Parathyroid adenoma (tissue), 2 donors: Measurements from ENCODE around the gene CHST11.

Experiments used
- H2AFZ ChIP-seq: fragments of 300-600 bp; sonication (generic); one replicate; pipeline ENCODE4 v1.7.0; 2017; ENCODE audit warnings: antibody characterized with exemption, mild to moderate bottlenecking
- H3K27ac ChIP-seq: fragments of 300-600 bp; sonication (generic); one replicate; pipeline ENCODE4 v1.7.0; 2017
- H3K27me3 ChIP-seq: fragments of 300-600 bp; sonication (generic); one replicate; pipeline ENCODE4 v1.7.0; 2017; ENCODE audit warnings: low read length; ENCODE audit not compliant: control insufficient read depth, insufficient read depth
- H3K36me3 ChIP-seq: fragments of 300-600 bp; sonication (generic); one replicate; pipeline ENCODE4 v1.7.0; 2017; ENCODE audit warnings: low read length; ENCODE audit not compliant: control insufficient read depth, insufficient read depth
- H3K4me1 ChIP-seq: fragments of 300-600 bp; sonication (generic); one replicate; pipeline ENCODE4 v1.7.0; 2017; ENCODE audit warnings: control low read depth
- H3K4me2 ChIP-seq: fragments of 300-600 bp; sonication (generic); one replicate; pipeline ENCODE4 v1.7.0; 2017; ENCODE audit warnings: low read length
- H3K4me3 ChIP-seq: fragments of 300-600 bp; sonication (generic); one replicate; pipeline ENCODE4 v1.7.0; 2017; ENCODE audit warnings: low read depth, low read length
- H3K79me2 ChIP-seq: fragments of 300-600 bp; sonication (generic); one replicate; pipeline ENCODE4 v1.7.0; 2017; ENCODE audit warnings: control low read depth
- H3K9ac ChIP-seq: fragments of 300-600 bp; sonication (generic); one replicate; pipeline ENCODE4 v1.7.0; 2017; ENCODE audit warnings: mild to moderate bottlenecking
- H3K9me3 ChIP-seq: fragments of 300-600 bp; sonication (generic); one replicate; pipeline ENCODE4 v1.7.0; 2017; ENCODE audit warnings: low read length; ENCODE audit not compliant: control insufficient read depth
- CTCF ChIP-seq: fragments of 300-600 bp; sonication (generic); IDR thresholded peaks from one replicate; pipeline ENCODE4 v1.7.0; 2017; ENCODE audit warnings: antibody characterized with exemption, mild to moderate bottlenecking
- donor health status: primary hyperparathyroidism.

Gene CHST11

GRCh38 chr12:104687823-104688573 lies 231.2 kb downstream of the CHST11 start:
- no peak for TF ChIP-seq CTCF
- H3K27me3 ChIP-seq, result no peaks in the 10 kb centered on the region
- peaks cover 2% of the 10 kb centered on the region for H3K9me3 ChIP-seq
- H3K4me2 ChIP-seq, result no peak overlapping the region
- no peaks in the 10 kb centered on the region for H3K4me1 ChIP-seq
- no peak overlapping the region for H2AFZ ChIP-seq
- H3K79me2 ChIP-seq, result no peaks in the 10 kb centered on the region
- H3K4me3 ChIP-seq, result no peak overlapping the region
- H3K9ac ChIP-seq, result no peak overlapping the region
- H3K36me3 ChIP-seq, result no peaks in the 10 kb centered on the region
- no peak overlapping the region for H3K27ac ChIP-seq

DNA sequence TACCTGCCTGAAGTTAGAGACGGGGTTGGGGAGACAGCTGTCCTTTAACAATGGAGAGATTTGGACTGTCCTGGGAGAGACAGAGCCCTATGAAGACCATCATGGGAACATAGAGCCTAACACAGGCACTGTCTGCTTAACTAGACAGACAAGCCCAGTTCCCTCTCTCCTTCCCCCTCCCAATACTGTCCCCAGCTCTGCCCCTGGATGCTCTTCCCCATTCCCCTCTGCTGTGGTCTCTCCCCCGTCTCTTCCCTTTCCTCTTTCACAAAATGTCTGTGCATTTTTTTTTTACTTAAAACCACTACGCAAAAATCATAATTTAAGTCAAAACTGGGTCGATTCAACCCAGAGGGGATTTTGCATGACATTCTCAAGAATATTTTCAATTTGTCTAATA lies 232.9 kb downstream of the CHST11 start:
- H3K4me3 ChIP-seq, result no peak overlapping the region
- no peak for TF ChIP-seq CTCF
- H3K27me3 ChIP-seq, result no peaks in the 10 kb centered on the region
- no peaks in the 10 kb centered on the region for H3K4me1 ChIP-seq
- H3K27ac ChIP-seq, result no peak overlapping the region
- no peak overlapping the region for H3K4me2 ChIP-seq
- H2AFZ ChIP-seq, result no peak overlapping the region
- H3K36me3 ChIP-seq, result no peaks in the 10 kb centered on the region
- no peak overlapping the region for H3K9ac ChIP-seq
- H3K9me3 ChIP-seq, result peaks cover 2% of the 10 kb centered on the region
- H3K79me2 ChIP-seq, result peaks cover 2% of the 10 kb centered on the region

DNA sequence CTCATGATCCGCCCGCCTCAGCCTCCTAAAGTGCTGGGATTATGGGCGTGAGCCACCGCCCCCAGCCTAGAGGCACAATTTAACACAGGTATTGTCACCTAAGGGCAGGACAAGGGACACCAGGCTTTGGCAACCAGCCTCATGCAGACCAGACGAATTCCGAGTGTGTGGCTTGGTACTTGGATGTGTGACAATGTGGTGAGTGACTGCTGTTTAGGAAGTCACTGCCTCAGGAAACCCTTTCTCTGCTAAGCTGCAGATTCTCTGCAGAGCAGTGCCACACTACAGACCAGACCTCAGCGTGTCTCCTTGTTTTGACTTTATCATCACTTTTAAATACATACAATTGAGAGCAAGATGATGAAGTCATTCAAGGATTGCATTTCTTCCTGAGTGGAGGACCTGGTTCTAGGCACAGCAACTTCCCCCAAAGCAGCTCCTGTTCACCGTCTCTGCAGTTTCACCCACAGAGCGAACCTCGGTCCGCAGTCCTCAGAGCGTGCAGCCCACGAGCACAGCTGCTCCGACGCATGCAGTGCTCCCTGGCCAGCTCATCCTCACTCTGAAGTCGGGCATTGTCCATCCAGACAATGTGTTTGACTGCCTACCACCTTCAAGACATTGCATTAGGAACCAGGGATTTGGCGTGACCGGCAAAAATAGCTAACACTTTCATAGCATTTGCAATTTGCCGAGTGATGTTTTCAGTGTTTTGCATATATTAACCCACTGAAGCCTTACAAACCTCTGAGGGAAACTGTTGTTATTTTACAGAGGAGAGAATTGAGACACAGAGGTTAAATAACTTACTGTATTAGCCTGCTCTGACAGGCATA lies 235.2 kb downstream of the CHST11 start:
- Histone ChIP-seq H3K9me3 (peaks cover 2% of the 10 kb centered on the region), H3K36me3 (no peaks in the 10 kb centered on the region), H2AFZ (no peak overlapping the region), H3K4me3 (no peak overlapping the region), H3K4me1 (no peaks in the 10 kb centered on the region), H3K27ac (no peak overlapping the region), H3K27me3 (no peaks in the 10 kb centered on the region), H3K79me2 (peaks cover 2% of the 10 kb centered on the region), H3K9ac (no peak overlapping the region), H3K4me2 (no peak overlapping the region)
- no peak for TF ChIP-seq CTCF

DNA sequence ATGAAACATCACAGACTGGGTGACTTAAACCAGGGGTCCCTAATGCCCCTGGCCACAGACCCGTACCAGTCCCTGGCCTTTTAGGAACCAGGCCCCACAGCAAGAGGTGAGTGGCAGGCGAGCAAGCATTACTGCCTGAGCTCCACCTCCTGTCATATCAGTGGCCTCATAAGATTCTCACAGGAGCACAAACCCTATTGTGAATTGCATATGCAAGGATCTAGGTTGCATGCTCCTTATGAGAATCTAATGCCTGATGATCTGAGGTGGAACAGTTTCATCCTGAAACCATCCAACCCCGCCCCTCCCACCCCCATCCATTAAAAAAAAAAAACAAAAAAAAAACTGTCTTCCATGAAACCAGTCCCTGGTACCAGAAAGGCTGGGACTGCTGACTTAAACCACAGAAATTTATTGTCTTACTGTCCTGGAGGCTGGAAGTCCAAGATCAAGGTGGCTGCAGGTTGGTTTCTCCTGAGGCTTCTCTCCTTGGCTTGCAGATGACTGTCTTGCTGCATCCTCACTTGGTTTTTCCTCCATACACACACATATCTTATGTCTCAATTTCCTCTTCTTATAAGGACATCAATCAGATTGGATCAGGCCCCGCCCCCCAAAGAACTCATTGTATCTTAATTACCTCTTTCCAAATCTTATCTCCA lies 235.9 kb downstream of the CHST11 start:
- H3K79me2 ChIP-seq, result peaks cover 2% of the 10 kb centered on the region
- no peak overlapping the region for H2AFZ ChIP-seq
- no peaks in the 10 kb centered on the region for H3K27me3 ChIP-seq
- no peak overlapping the region for H3K9ac ChIP-seq
- H3K4me2 ChIP-seq, result no peak overlapping the region
- TF ChIP-seq CTCF, result no peak
- H3K9me3 ChIP-seq, result peaks cover 2% of the 10 kb centered on the region
- no peak overlapping the region for H3K4me3 ChIP-seq
- no peaks in the 10 kb centered on the region for H3K4me1 ChIP-seq
- no peak overlapping the region for H3K27ac ChIP-seq
- H3K36me3 ChIP-seq, result no peaks in the 10 kb centered on the region
